Prostate gland (tissue), 2 donors: ENCODE data around the gene SMIM38.

Source experiments
- POLR2A ChIP-seq: fragments of 450-650 bp; IDR thresholded peaks from one replicate; pipeline ENCODE4 v1.6.1; 2016; ENCODE audit warnings: antibody characterized with exemption, mild to moderate bottlenecking
- POLR2AphosphoS5 ChIP-seq: sonication (generic); formaldehyde crosslinking; IDR thresholded peaks from one replicate; pipeline ENCODE4 v1.6.1; 2017; ENCODE audit warnings: antibody characterized with exemption
- TF ChIP-seq, protein P1 (sequence below), 4 experiments: fragments of 200-600 bp in 2 of 4; fragments of 450-650 bp in 2 of 4; sonication (generic) in 2 of 4; IDR thresholded peaks; 1 replicate in 3 of 4; 2 replicates in 1 of 4; pipeline ENCODE4 v1.5.1; 2016 to 2019; ENCODE audit warnings: antibody characterized with exemption in 4 of 4, mild to moderate bottlenecking in 2 of 4, moderate library complexity in 2 of 4

DNA sequence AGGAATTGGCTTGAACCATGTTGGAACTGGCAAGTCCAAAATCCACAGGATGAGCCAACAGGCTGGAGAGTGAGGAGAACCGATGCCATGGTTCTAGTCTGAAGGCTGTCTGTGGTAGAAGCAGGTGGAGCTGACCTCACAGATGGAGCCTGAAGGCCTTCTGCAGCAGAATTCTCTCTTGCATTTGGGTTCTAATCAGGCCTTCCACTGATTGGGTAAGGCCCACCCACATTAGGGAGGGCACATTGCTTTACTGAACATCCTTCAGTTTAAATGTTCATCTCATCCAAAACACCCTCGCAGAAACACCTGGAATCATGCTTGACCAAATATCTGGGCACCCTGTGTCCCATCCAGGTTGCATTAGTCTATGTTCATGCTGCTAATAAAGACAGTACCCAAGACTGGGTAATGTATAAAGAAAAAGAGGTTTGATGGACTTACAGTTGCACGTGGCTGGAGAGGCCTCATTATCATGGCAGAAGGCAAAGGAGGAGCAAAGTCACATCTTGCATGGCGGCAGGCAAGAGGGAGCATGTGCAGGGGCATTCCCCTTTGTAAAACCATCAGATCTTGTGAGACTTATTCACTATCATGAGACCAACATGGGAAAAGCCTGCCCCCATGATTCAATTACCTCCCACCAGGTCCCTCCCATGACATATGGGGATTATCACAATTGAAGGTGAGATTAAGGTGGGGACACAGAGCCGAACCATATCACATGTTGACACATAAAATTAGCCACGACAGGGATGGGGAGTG, 15.9 kb downstream of the SMIM38 start:
- TF ChIP-seq, protein P1, sequence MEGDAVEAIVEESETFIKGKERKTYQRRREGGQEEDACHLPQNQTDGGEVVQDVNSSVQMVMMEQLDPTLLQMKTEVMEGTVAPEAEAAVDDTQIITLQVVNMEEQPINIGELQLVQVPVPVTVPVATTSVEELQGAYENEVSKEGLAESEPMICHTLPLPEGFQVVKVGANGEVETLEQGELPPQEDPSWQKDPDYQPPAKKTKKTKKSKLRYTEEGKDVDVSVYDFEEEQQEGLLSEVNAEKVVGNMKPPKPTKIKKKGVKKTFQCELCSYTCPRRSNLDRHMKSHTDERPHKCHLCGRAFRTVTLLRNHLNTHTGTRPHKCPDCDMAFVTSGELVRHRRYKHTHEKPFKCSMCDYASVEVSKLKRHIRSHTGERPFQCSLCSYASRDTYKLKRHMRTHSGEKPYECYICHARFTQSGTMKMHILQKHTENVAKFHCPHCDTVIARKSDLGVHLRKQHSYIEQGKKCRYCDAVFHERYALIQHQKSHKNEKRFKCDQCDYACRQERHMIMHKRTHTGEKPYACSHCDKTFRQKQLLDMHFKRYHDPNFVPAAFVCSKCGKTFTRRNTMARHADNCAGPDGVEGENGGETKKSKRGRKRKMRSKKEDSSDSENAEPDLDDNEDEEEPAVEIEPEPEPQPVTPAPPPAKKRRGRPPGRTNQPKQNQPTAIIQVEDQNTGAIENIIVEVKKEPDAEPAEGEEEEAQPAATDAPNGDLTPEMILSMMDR (IDR thresholded peaks at IDR 0.05): no peak
- no peak for TF ChIP-seq POLR2A
- TF ChIP-seq POLR2AphosphoS5: no peak
